Natural killer cell (primary cell): ENCODE results near the gene CNTN6. TPM values are rescaled to one million over a fixed set of nuclear protein-coding genes. Genes with fewer than 3 reads are reported as not detected.

Experiments used
- ATAC-seq, 3 donors: fragments of 150-1000 bp in 2 of 3; fragments of 200-7000 bp in 1 of 3; cut with Tn5 transposase; 1 replicate in 1 of 3; 2 replicates in 2 of 3; pipeline ENCODE4 v1.10.0; 2021; ENCODE audit warnings: mild to moderate bottlenecking in 2 of 3, moderate library complexity in 2 of 3
- DNase-seq, 2 donors: peaks; one replicate each; pipeline versions ENCODE4 v3.0.0 to v3.0.0-alpha.2; 2013 to 2021; ENCODE audit warnings: mixed read lengths in 1 of 2
- H3K27ac ChIP-seq: one replicate; pipeline ENCODE4 v1.5.1; 2013; ENCODE audit warnings: mild to moderate bottlenecking, low read length
- H3K27me3 ChIP-seq: one replicate; pipeline ENCODE4 v1.6.1; 2013; ENCODE audit warnings: low read length; ENCODE audit not compliant: control insufficient read depth, insufficient read depth
- H3K36me3 ChIP-seq: one replicate; pipeline ENCODE4 v1.6.1; 2013; ENCODE audit warnings: low read length; ENCODE audit not compliant: control insufficient read depth, insufficient read depth
- H3K4me1 ChIP-seq: one replicate; pipeline ENCODE4 v1.6.1; 2013; ENCODE audit warnings: low read length; ENCODE audit not compliant: control insufficient read depth, insufficient read depth
- H3K4me3 ChIP-seq: one replicate; pipeline ENCODE4 v1.5.1; 2013; ENCODE audit warnings: low read length
- H3K9me3 ChIP-seq: one replicate; pipeline ENCODE4 v1.6.1; 2013; ENCODE audit warnings: low read length; ENCODE audit not compliant: control insufficient read depth, insufficient read depth
- H3K27ac Mint-ChIP-seq, 2 donors: one replicate each; pipeline ENCODE4 v1.8.0; 2022; ENCODE audit warnings: mild to moderate bottlenecking in 2 of 2, mixed read lengths in 2 of 2, moderate library complexity in 1 of 2
- H3K27me3 Mint-ChIP-seq, 2 donors: one replicate each; pipeline ENCODE4 v1.8.0; 2022; ENCODE audit warnings: low read depth in 2 of 2, mixed read lengths in 2 of 2
- H3K36me3 Mint-ChIP-seq: one replicate; pipeline ENCODE4 v1.8.0; 2022; ENCODE audit warnings: mixed read lengths
- H3K4me1 Mint-ChIP-seq, 2 donors: one replicate each; pipeline ENCODE4 v1.8.0; 2022; ENCODE audit warnings: mixed read lengths in 2 of 2
- H3K4me3 Mint-ChIP-seq: one replicate; pipeline ENCODE4 v1.8.0; 2022; ENCODE audit warnings: mild to moderate bottlenecking, moderate library complexity, mixed read lengths
- H3K9me3 Mint-ChIP-seq, 2 donors: one replicate each; pipeline ENCODE4 v1.8.0; 2022; ENCODE audit warnings: mixed read lengths in 2 of 2
- CTCF ChIP-seq: fragments of 200-600 bp; IDR thresholded peaks from one replicate; pipeline ENCODE4 v1.8.0; 2022; ENCODE audit warnings: antibody characterized with exemption
- WGBS: methylation state at CpG from one replicate; pipeline ENCODE4 v1.1.7; 2013; ENCODE audit warnings: missing lambda C conversion rate; ENCODE audit not compliant: insufficient coverage; 5-methylcytosine and 5-hydroxymethylcytosine counted together
- intact Hi-C: fragments of 100-400 bp; cut with micrococcal nuclease; formaldehyde crosslinking; loops from one replicate; pipeline ENCODE4 v1.14.2; 2022
- total RNA-seq, 4 donors: library from RNA; stranded (reverse); fragments of 120-200 nt in 1 of 4; gene quantifications; one replicate each; pipeline versions ENCODE4 v1.2.3 to v1.2.4, GENCODE V29; 2013 to 2022

Gene CNTN6
- total RNA-seq, 3 donors from 2014 or later (not counting 1 experiment from before 2014, with no cell fraction given) = not detected

- H3K27me3 Mint-ChIP-seq = no peaks in the 10 kb centered on the region
- peaks cover 14 to 26% of the 10 kb centered on the region in 2 donors for H3K9me3 Mint-ChIP-seq
- no peak for DNase-seq
- peaks cover 7% of the 10 kb centered on the region for H3K36me3 Mint-ChIP-seq
- Histone ChIP-seq H3K4me1 (no peaks in the 10 kb centered on the region), H3K27me3 (no peaks in the 10 kb centered on the region), H3K9me3 (no peaks in the 10 kb centered on the region), H3K4me3 (no peak overlapping the region), H3K27ac (no peak overlapping the region), H3K36me3 (no peaks in the 10 kb centered on the region)
- intact Hi-C loops = no loop called here
- H3K27ac Mint-ChIP-seq = no peak overlapping the region
- no peak overlapping the region for H3K4me3 Mint-ChIP-seq
- no peaks in the 10 kb centered on the region for H3K4me1 Mint-ChIP-seq
- no peak for TF ChIP-seq CTCF
- WGBS = no CpG with 5 or more reads among the region's 2 CpGs
- ATAC-seq = no peak
Observed at GRCh38 chr3:1365528-1365927, 272.7 kb downstream of the CNTN6 start.

DNA sequence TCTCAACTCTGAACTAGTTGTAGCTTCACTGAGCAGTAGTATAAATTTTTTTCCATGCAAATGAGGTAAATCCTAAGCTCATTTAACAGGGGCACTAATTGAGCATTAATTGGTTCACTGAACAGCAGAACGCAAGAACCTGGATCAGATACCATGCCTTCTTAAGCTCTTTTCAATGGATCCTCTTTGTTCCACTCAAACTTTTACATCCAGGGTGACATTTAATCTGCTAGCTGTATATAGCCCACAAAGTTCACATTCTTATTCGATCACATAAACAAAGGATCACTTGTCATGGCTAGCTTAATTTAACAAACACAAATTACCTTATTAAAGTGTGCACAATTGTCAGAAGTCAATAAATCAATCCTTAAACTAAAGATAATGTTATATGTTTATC lies 281.6 kb downstream of the CNTN6 start:
- H3K4me1 Mint-ChIP-seq = no peaks in the 10 kb centered on the region
- H3K36me3 ChIP-seq = no peaks in the 10 kb centered on the region
- H3K9me3 ChIP-seq = peaks cover 2% of the 10 kb centered on the region
- no peak overlapping the region for H3K4me3 ChIP-seq
- no peak for TF ChIP-seq CTCF
- H3K4me3 Mint-ChIP-seq = no peak overlapping the region
- H3K4me1 ChIP-seq = no peaks in the 10 kb centered on the region
- H3K27ac Mint-ChIP-seq = no peak overlapping the region
- peaks cover 8% of the 10 kb centered on the region for H3K36me3 Mint-ChIP-seq
- H3K9me3 Mint-ChIP-seq = peaks cover 4 to 11% of the 10 kb centered on the region in 2 donors
- no peaks in the 10 kb centered on the region for H3K27me3 Mint-ChIP-seq
- no peaks in the 10 kb centered on the region for H3K27me3 ChIP-seq
- 67% methylated on average over 2 of the region's 2 CpGs for WGBS
- DNase-seq (no peak), ATAC-seq (no peak)
- no peak overlapping the region for H3K27ac ChIP-seq
- intact Hi-C loops = no loop called here

GRCh38 chr3:1375145-1375544 lies 282.3 kb downstream of the CNTN6 start:
- Histone ChIP-seq H3K27me3 (no peaks in the 10 kb centered on the region), H3K27ac (no peak overlapping the region), H3K4me1 (no peaks in the 10 kb centered on the region), H3K4me3 (no peak overlapping the region), H3K36me3 (no peaks in the 10 kb centered on the region), H3K9me3 (peaks cover 2% of the 10 kb centered on the region)
- H3K36me3 Mint-ChIP-seq = peaks cover 8% of the 10 kb centered on the region
- TF ChIP-seq CTCF = no peak
- no peaks in the 10 kb centered on the region for H3K27me3 Mint-ChIP-seq
- H3K4me1 Mint-ChIP-seq = no peaks in the 10 kb centered on the region
- H3K9me3 Mint-ChIP-seq = peaks cover 4 to 11% of the 10 kb centered on the region in 2 donors
- WGBS = no CpG with 5 or more reads among the region's 1 CpG
- no peak for DNase-seq
- no peak overlapping the region for H3K4me3 Mint-ChIP-seq
- no peak for ATAC-seq
- intact Hi-C loops = no loop called here
- no peak overlapping the region for H3K27ac Mint-ChIP-seq

- H3K4me1 Mint-ChIP-seq = no peaks in the 10 kb centered on the region
- no peak overlapping the region for H3K4me3 Mint-ChIP-seq
- Histone ChIP-seq H3K27ac (no peak overlapping the region), H3K4me3 (no peak overlapping the region), H3K9me3 (peaks cover 4% of the 10 kb centered on the region), H3K36me3 (no peaks in the 10 kb centered on the region), H3K27me3 (no peaks in the 10 kb centered on the region), H3K4me1 (no peaks in the 10 kb centered on the region)
- no peak overlapping the region for H3K27ac Mint-ChIP-seq
- no peaks in the 10 kb centered on the region for H3K27me3 Mint-ChIP-seq
- H3K9me3 Mint-ChIP-seq = peaks cover 10 to 13% of the 10 kb centered on the region in 2 donors
- DNase-seq (no peak), ATAC-seq (no peak)
- no peak for TF ChIP-seq CTCF
- intact Hi-C loops = no loop called here
- 28% methylated on average over 6 of the region's 8 CpGs for WGBS
- peaks cover 8% of the 10 kb centered on the region for H3K36me3 Mint-ChIP-seq
Observed at GRCh38 chr3:1380926-1381646, 288.3 kb downstream of the CNTN6 start.
